ENCODE measurements around the gene ZBTB26. TPM values are rescaled to one million over a fixed set of nuclear protein-coding genes. Genes with fewer than 3 reads are reported as not detected.
"Not testable (repeated sequence)": the region's sequence is repeated elsewhere in the genome, so short reads cannot be mapped to it uniquely, and the experiment has no call there.

Gene ZBTB26
- total RNA-seq, 1 experiment from 2014 or later, result 1.9 TPM

DNA sequence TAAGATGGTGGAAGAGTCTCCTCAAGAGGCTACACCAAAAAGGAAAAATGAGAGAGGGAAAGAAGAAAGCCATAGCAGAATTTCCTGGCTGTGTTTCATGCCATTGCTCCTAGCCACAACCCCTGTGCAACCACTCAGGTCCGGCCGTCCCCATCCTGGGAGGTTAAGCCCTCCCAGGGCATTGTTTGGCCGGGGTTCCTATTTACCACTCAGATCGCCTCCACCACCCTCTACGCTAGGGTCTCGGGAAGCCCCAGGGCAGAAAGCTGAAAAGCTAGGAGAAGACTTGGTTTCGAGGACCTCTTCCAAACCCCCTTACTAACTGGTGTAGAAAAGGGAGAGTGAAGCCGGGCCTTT is 26.9 kb downstream of the ZBTB26 start:
- peak; percentile 68 for DNase-seq
- Histone ChIP-seq H3K4me3 (ENCODE audit: insufficient read depth, low read depth, low read length) (peak overlapping the region; percentile 71), H3K36me3 (replicated peaks; ENCODE audit: control insufficient read depth, insufficient read depth, low read length) (no peaks in the 10 kb centered on the region)

DNA sequence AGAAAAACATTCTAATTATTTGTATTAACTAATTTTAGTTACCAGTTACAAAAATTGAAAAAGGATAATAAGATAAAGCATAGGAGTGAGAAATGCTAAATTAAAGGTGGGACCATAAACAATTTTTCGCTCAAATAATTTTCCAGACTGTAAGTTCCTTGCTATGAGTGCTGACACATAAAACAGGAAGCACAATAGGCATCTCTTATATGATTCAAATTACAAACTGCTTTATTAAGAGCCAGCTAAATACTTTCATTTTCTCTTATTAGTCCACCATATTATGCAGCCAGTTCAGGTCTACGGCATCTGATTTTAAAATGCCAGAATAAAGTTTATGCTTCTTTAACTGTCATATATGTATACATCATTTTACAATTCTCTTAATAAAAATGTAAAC is 30.5 kb downstream of the ZBTB26 start:
- DNase-seq, result no peak
- H3K36me3 ChIP-seq (replicated peaks; ENCODE audit: control insufficient read depth, insufficient read depth, low read length), result peaks cover 2% of the 10 kb centered on the region
- no peaks in the 10 kb centered on the region for H3K27me3 ChIP-seq (ENCODE audit: control insufficient read depth, insufficient read depth, low read length)
- no peak overlapping the region for H3K4me3 ChIP-seq (ENCODE audit: insufficient read depth, low read depth, low read length)

More for the DNA sequence above, 26.9 kb downstream of the ZBTB26 start:
- no peaks in the 10 kb centered on the region for H3K27me3 ChIP-seq (ENCODE audit: control insufficient read depth, insufficient read depth, low read length)

GRCh38 chr9:122897969-122898368 is 33.3 kb downstream of the ZBTB26 start:
- no peak overlapping the region for H3K4me3 ChIP-seq (ENCODE audit: insufficient read depth, low read depth, low read length)
- H3K36me3 ChIP-seq (replicated peaks; ENCODE audit: control insufficient read depth, insufficient read depth, low read length), result peaks cover 2% of the 10 kb centered on the region
- H3K27me3 ChIP-seq (ENCODE audit: control insufficient read depth, insufficient read depth, low read length), result no peaks in the 10 kb centered on the region
- DNase-seq, result no peak

DNA sequence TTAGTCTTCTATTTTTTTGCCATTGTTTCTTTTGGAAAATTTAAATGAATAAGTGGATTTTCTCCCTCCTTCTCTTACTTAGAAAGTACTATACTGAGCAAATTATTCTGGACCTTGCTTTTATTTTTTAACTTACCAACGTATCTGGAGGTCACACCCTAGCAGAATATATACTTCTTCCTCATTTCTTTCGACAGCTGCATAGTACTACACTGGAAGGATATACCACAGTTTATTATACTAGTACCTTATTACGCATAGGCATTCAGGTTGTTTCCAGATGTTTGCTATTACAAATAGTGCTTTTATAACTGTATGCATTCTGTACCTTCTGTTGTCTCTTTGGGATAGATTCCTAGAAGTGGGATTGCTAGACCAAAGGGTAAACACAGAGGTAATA is 42.8 kb downstream of the ZBTB26 start:
- peaks cover 10% of the 10 kb centered on the region for H3K36me3 ChIP-seq (replicated peaks; ENCODE audit: control insufficient read depth, insufficient read depth, low read length)
- H3K4me3 ChIP-seq (ENCODE audit: insufficient read depth, low read depth, low read length), result no peak overlapping the region
- no peaks in the 10 kb centered on the region for H3K27me3 ChIP-seq (ENCODE audit: control insufficient read depth, insufficient read depth, low read length)
- DNase-seq, result no peak

DNA sequence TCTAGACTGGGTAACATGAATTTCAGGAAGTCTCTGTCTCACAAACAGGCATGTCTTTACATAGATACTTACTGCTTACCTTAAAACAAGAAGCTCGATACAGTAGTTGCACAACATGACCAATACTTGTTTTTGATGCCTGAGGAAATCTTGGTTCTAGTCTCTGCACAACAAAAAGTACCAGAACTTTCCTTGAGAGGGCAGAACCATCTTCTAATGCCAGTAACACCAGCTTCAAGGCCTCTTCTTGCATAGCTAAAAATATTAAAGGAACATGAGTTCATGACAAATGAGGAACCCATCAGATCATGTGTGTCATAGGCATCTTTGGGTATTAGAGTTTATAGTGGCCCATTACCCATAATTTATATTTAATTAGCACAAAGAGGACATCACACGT is 48.2 kb downstream of the ZBTB26 start:
- Histone ChIP-seq H3K27me3 (ENCODE audit: control insufficient read depth, insufficient read depth, low read length) (no peaks in the 10 kb centered on the region), H3K36me3 (replicated peaks; ENCODE audit: control insufficient read depth, insufficient read depth, low read length) (peaks cover 18% of the 10 kb centered on the region), H3K4me3 (ENCODE audit: insufficient read depth, low read depth, low read length) (no peak overlapping the region)
- no peak for DNase-seq

- no peak for DNase-seq
- Histone ChIP-seq H3K27me3 (ENCODE audit: control insufficient read depth, insufficient read depth, low read length) (no peaks in the 10 kb centered on the region), H3K4me3 (ENCODE audit: insufficient read depth, low read depth, low read length) (no peak overlapping the region), H3K36me3 (replicated peaks; ENCODE audit: control insufficient read depth, insufficient read depth, low read length) (peaks cover 34% of the 10 kb centered on the region)
These were observed 51.9 kb downstream of the ZBTB26 start for GRCh38 chr9:122879443-122879842.

DNA sequence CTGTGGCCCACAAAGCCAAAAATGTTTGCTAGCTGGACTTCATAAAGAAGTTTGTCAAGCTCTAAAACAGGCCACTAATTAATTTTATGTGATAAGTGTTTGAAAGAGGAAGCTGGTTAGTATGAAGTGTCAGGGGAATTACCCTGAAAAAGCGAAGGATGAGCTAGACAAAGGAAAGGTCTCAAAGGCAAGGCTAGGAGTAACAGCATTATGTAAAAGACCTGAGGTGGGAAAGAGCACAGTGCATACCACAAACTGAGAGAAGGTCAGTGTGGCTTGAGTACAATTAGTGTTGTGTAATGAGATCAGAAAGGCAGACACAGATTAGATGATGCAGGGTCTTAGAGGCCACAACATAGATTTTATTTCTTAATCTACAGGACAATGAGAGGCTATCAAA is 55.8 kb downstream of the ZBTB26 start:
- peaks cover 27% of the 10 kb centered on the region for H3K36me3 ChIP-seq (replicated peaks; ENCODE audit: control insufficient read depth, insufficient read depth, low read length)
- no peak for DNase-seq
- no peaks in the 10 kb centered on the region for H3K27me3 ChIP-seq (ENCODE audit: control insufficient read depth, insufficient read depth, low read length)
- no peak overlapping the region for H3K4me3 ChIP-seq (ENCODE audit: insufficient read depth, low read depth, low read length)

DNA sequence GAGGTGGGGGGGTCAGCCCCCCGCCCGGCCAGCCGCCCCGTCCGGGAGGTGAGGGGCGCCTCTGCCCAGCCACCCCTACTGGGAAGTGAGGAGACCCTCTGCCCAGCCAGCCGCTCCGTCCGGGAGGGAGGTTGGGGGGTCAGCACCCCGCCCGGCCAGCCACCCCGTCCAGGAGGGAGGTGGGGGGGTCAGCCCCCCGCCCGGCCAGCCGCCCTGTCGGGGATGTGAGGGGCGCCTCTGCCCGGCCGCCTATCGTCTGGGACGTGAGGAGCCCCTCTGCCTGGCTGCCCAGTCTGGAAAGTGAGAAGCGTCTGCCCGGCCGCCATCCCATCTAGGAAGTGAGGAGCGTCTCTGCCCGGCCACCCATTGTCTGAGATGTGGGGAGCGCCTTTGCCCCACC is 64.0 kb downstream of the ZBTB26 start:
- not testable (repeated sequence) for H3K36me3 ChIP-seq (replicated peaks; ENCODE audit: control insufficient read depth, insufficient read depth, low read length); H3K27me3 ChIP-seq (ENCODE audit: control insufficient read depth, insufficient read depth, low read length); H3K4me3 ChIP-seq (ENCODE audit: insufficient read depth, low read depth, low read length); DNase-seq

DNA sequence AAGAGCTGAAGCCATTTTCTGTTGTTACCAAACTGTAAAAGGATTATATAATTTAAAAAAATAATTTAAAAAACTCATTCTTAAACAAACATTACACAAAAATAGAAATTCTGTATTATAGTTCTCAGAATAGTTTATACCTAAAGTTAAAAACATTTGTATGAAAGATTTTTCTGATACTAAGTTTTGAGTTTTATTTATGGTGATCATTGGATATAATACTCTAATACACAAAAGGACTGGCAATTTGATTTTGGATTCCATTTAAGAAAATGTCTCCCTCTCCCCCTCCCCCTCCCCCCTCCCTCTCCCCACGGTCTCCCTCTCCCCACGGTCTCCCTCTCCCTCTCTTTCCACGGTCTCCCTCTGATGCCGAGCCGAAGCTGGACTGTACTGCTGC is 65.2 kb downstream of the ZBTB26 start:
- Histone ChIP-seq H3K4me3 (ENCODE audit: insufficient read depth, low read depth, low read length) (no peak overlapping the region), H3K27me3 (ENCODE audit: control insufficient read depth, insufficient read depth, low read length) (no peaks in the 10 kb centered on the region), H3K36me3 (replicated peaks; ENCODE audit: control insufficient read depth, insufficient read depth, low read length) (peaks cover 3% of the 10 kb centered on the region)
- DNase-seq, result no peak

Other genes starting within 250 kb of the ZBTB26 start
- gene OR1L4, start 207.5 kb downstream of the ZBTB26 start, total RNA-seq (2014; rRNA removed; shearing (Covaris generic)), result not detected in 2 replicates
- gene OR1L6, start 189.2 kb downstream of the ZBTB26 start, total RNA-seq (2014; rRNA removed; shearing (Covaris generic)), result not detected in 2 replicates
- gene OR5C1, start 142.6 kb downstream of the ZBTB26 start, total RNA-seq (2014; rRNA removed; shearing (Covaris generic)), result not detected in 2 replicates
- gene OR1K1, start 131.4 kb downstream of the ZBTB26 start, total RNA-seq (2014; rRNA removed; shearing (Covaris generic)), result not detected in 2 replicates
- gene PDCL, start 102.9 kb downstream of the ZBTB26 start, total RNA-seq (2014; rRNA removed; shearing (Covaris generic)), result 18.7 and 24.6 TPM in 2 replicates
- gene RC3H2, start 26.2 kb downstream of the ZBTB26 start, total RNA-seq (2014; rRNA removed; shearing (Covaris generic)), result 21.6 and 28.0 TPM in 2 replicates
- gene ZBTB6, start 18.2 kb downstream of the ZBTB26 start, total RNA-seq (2014; rRNA removed; shearing (Covaris generic)), result 8.6 and 11.7 TPM in 2 replicates
- gene RABGAP1, start 9.5 kb upstream of the ZBTB26 start, total RNA-seq (2014; rRNA removed; shearing (Covaris generic)), result 15.6 and 28.1 TPM in 2 replicates
- gene GPR21, start 102.2 kb upstream of the ZBTB26 start, total RNA-seq (2014; rRNA removed; shearing (Covaris generic)), result 0.48 TPM in 1 of 2 replicates, not detected in the other